GM06990 (cell line): ENCODE results near the gene EPB41.

Experiments used
- DNase-seq: peaks from one replicate; pipeline ENCODE4 v3.0.0-alpha.2; 2011; ENCODE audit not compliant: insufficient read length; ENCODE audit errors: extremely low read depth
- H3K27me3 ChIP-seq: replicated peaks from 2 replicates; pipeline ENCODE4 v1.6.0; 2011; ENCODE audit warnings: low read length; ENCODE audit not compliant: control insufficient read depth, insufficient read depth
- H3K36me3 ChIP-seq: 2 replicates; pipeline ENCODE4 v1.5.1; 2011; ENCODE audit warnings: low read length; ENCODE audit not compliant: control insufficient read depth, insufficient read depth
- H3K4me3 ChIP-seq: replicated peaks from 2 replicates; pipeline ENCODE4 v1.5.1; 2011; ENCODE audit warnings: low read depth, mild to moderate bottlenecking, control low read depth, low read length
- CTCF ChIP-seq: IDR thresholded peaks from 2 replicates; pipeline ENCODE4 v1.5.1; 2011; ENCODE audit warnings: low read length, control low read depth, mild to moderate bottlenecking, inconsistent platforms; ENCODE audit not compliant: insufficient read depth, poor library complexity, severe bottlenecking

EPB41 gene

GRCh38 chr1:28981210-28981609, 66.8 kb downstream of the EPB41 start:
- DNase-seq, result no peak
- H3K36me3 ChIP-seq, result no peaks in the 10 kb centered on the region
- no peaks in the 10 kb centered on the region for H3K27me3 ChIP-seq
- no peak for TF ChIP-seq CTCF
- H3K4me3 ChIP-seq, result no peak overlapping the region

GRCh38 chr1:28982198-28982597, 67.8 kb downstream of the EPB41 start:
- Histone ChIP-seq H3K36me3 (no peaks in the 10 kb centered on the region), H3K4me3 (no peak overlapping the region), H3K27me3 (no peaks in the 10 kb centered on the region)
- TF ChIP-seq CTCF, result no peak
- no peak for DNase-seq

DNA sequence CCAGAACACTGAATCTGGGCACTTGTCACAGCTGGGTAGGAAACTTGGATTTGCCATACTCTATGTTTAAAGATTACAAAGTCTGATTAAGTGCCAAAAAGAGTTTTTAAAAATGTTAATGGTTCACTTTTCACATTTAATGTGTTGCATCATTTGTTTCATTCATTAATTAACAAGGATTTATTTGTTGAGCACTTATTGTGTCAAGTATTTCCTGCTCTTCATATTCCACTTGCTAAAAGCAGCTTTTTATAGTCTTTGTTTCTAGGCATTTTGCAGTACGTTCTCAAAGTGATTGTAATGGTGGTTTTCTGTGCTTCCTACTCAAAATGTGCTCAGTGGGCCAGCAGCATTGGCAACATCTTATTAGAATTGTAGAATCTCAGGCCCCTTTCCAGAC, 68.7 kb downstream of the EPB41 start:
- Histone ChIP-seq H3K27me3 (no peaks in the 10 kb centered on the region), H3K4me3 (no peak overlapping the region), H3K36me3 (no peaks in the 10 kb centered on the region)
- DNase-seq, result no peak
- no peak for TF ChIP-seq CTCF

GRCh38 chr1:28983509-28984310, 69.3 kb downstream of the EPB41 start:
- no peak for TF ChIP-seq CTCF
- DNase-seq, result no peak
- H3K27me3 ChIP-seq, result no peaks in the 10 kb centered on the region
- H3K36me3 ChIP-seq, result no peaks in the 10 kb centered on the region
- no peak overlapping the region for H3K4me3 ChIP-seq

DNA sequence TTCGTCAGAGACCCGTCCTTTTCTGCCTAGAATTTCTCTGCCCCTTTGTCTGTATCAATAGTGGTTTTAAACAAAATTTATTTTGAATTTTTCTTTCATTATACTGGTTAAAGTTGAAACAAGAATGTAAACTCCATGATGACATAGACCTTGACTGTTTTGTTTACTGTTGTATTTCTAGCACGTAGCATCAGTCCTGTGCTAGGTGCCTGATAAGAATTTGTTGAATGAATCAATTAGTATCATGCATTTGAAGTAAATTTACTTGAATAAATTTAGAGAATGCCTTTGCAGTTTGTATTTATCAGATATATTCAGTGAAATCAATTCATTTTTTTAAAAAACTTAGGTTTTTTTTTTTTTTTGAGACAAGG, 69.9 kb downstream of the EPB41 start:
- TF ChIP-seq CTCF, result no peak
- Histone ChIP-seq H3K36me3 (no peaks in the 10 kb centered on the region), H3K27me3 (no peaks in the 10 kb centered on the region), H3K4me3 (no peak overlapping the region)
- DNase-seq, result no peak

DNA sequence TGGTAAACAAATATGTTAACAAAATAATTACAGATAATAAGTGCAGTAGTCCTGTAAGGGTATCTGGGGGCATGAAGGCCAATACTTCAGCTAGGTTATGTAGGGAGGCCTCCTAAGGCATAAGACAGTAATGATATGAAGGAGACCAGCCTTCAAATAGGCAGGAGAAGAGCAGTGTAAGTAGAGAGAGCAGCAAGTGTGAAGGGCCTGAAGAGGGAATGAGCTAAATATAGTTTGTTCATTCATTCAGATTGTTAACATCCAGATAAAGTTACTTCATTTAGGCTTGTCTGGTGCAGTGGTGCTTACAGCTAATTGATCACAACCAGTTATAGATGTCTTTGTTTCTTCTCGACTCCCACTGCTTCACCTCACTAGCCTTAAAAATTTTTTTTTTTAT, 71.1 kb downstream of the EPB41 start:
- no peak for TF ChIP-seq CTCF
- Histone ChIP-seq H3K36me3 (no peaks in the 10 kb centered on the region), H3K4me3 (no peak overlapping the region), H3K27me3 (no peaks in the 10 kb centered on the region)
- DNase-seq, result no peak
